Astrocyte (in vitro differentiated cells and primary cell): ENCODE data around the gene EXOC3L2. TPM values are rescaled to one million over a fixed set of nuclear protein-coding genes. Genes with fewer than 3 reads are reported as not detected.

Experiments
- DNase-seq: peaks from one replicate; pipeline ENCODE4 v3.0.0-alpha.2; 2010; ENCODE audit warnings: low read depth
- FAIRE-seq: peaks from 2 replicates; lab custom pipeline; 2011; peaks lifted over from hg19 to GRCh38; lab: Jason Lieb, UNC
- H2AFZ ChIP-seq: 2 replicates; pipeline ENCODE4 v1.6.0; 2012; ENCODE audit warnings: low read depth, low read length, inconsistent platforms
- H3K27ac ChIP-seq: 2 replicates; pipeline ENCODE4 v1.5.1; 2011; ENCODE audit warnings: low read depth, low read length, inconsistent platforms
- H3K27me3 ChIP-seq: 2 replicates; pipeline ENCODE4 v1.6.0; 2011; ENCODE audit warnings: low read length, inconsistent platforms; ENCODE audit not compliant: insufficient read depth
- H3K36me3 ChIP-seq: 2 replicates; pipeline ENCODE4 v1.5.1; 2011; ENCODE audit warnings: low read length, inconsistent platforms; ENCODE audit not compliant: insufficient read depth
- H3K4me1 ChIP-seq: 2 replicates; pipeline ENCODE4 v1.5.1; 2011; ENCODE audit warnings: low read length, inconsistent platforms; ENCODE audit not compliant: insufficient read depth
- H3K4me2 ChIP-seq: 2 replicates; pipeline ENCODE4 v1.6.0; 2012; ENCODE audit warnings: low read length, inconsistent platforms
- H3K4me3 ChIP-seq: 2 replicates; pipeline ENCODE4 v1.5.1; 2011; ENCODE audit warnings: low read depth, mild to moderate bottlenecking, low read length, inconsistent platforms; ENCODE audit not compliant: insufficient read depth
- H3K79me2 ChIP-seq: 2 replicates; pipeline ENCODE4 v1.6.0; 2012; ENCODE audit warnings: mild to moderate bottlenecking, low read length, inconsistent platforms; ENCODE audit not compliant: insufficient read depth
- H3K9ac ChIP-seq: 2 replicates; pipeline ENCODE4 v1.6.0; 2012; ENCODE audit warnings: mild to moderate bottlenecking, low read length, inconsistent platforms
- H3K9me3 ChIP-seq: 2 replicates; pipeline ENCODE4 v1.5.1; 2012; ENCODE audit warnings: low read depth, mild to moderate bottlenecking, low read length, inconsistent platforms; ENCODE audit not compliant: insufficient read depth
- H4K20me1 ChIP-seq: 2 replicates; pipeline ENCODE4 v1.6.0; 2012; ENCODE audit warnings: low read length, inconsistent platforms; ENCODE audit not compliant: insufficient read depth
- H3K27ac Mint-ChIP-seq: one replicate; pipeline ENCODE4 v1.8.0; 2021; ENCODE audit warnings: mild to moderate bottlenecking, mixed read lengths; ENCODE audit not compliant: unreplicated experiment
- H3K27me3 Mint-ChIP-seq: one replicate; pipeline ENCODE4 v1.8.0; 2021; ENCODE audit warnings: low read depth, mixed read lengths; ENCODE audit not compliant: unreplicated experiment
- H3K36me3 Mint-ChIP-seq: one replicate; pipeline ENCODE4 v1.8.0; 2021; ENCODE audit warnings: low read depth, mixed read lengths; ENCODE audit not compliant: unreplicated experiment
- H3K4me1 Mint-ChIP-seq: one replicate; pipeline ENCODE4 v1.8.0; 2021; ENCODE audit warnings: low read depth, mixed read lengths; ENCODE audit not compliant: unreplicated experiment
- H3K4me3 Mint-ChIP-seq: one replicate; pipeline ENCODE4 v1.8.0; 2021; ENCODE audit warnings: mild to moderate bottlenecking, moderate library complexity, mixed read lengths; ENCODE audit not compliant: unreplicated experiment
- H3K9me3 Mint-ChIP-seq: one replicate; pipeline ENCODE4 v1.8.0; 2021; ENCODE audit warnings: mild to moderate bottlenecking, mixed read lengths; ENCODE audit not compliant: unreplicated experiment
- EZH2 ChIP-seq: IDR thresholded peaks from 2 replicates; pipeline ENCODE4 v1.6.1; 2012; ENCODE audit warnings: mild to moderate bottlenecking, low read length, inconsistent platforms; ENCODE audit not compliant: insufficient read depth
- total RNA-seq: library from RNA; stranded (reverse); gene quantifications from 2 replicates; pipeline ENCODE4 v1.2.1, GENCODE V29; 2021
- TF ChIP-seq, protein P1 (sequence below): IDR thresholded peaks from 2 replicates; pipeline ENCODE4 v1.5.1; 2011; ENCODE audit warnings: low read depth, mild to moderate bottlenecking, inconsistent platforms, low read length, moderate library complexity; ENCODE audit not compliant: insufficient read depth

The EXOC3L2 gene
- total RNA-seq, 1 donor from 2014 or later, result 0.61 TPM

DNA sequence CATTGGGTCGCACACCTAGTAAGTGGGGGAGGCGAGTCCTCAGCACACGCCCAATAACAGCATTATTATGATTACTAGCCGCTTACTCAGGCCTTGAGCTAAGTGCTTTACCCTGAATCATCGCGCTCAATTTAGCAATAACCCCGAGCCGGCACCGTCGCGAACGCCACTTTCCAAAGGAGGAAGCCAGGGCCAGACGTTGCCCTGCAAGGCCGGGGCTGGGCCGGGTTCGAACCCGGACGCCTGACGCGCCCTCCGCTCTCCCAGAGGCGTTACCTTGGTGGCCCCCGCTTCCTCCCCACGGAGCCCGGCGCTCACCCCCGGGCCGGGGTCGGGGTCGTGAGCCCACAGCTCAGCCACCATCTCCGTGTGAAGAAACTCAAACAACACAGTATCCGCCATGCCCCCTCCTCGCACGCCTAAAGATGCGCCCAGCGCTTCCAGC lies 67.4 kb downstream of the EXOC3L2 start, which contains the start of gene TRAPPC6A:
Gene TRAPPC6A (minus strand): TSS at position 421 of the 445 bp plus-strand sequence. CDS start 19 bp downstream, at position 402.
- Histone ChIP-seq H3K4me3 (peak within 1 kb of the TSS; percentile 84), H3K27me3 (no peaks in the 10 kb centered on the region), H3K4me1 (peaks cover 14% of the 10 kb centered on the region), H3K9ac (peak within 1 kb of the TSS; percentile 92), H3K9me3 (no peaks in the 10 kb centered on the region), H3K27ac (peak within 1 kb of the TSS; percentile 97), H4K20me1 (peaks cover 20% of the 10 kb centered on the region), H3K36me3 (no peaks in the 10 kb centered on the region), H3K4me2 (peak within 1 kb of the TSS; percentile 99), H3K79me2 (peaks cover 19% of the 10 kb centered on the region), H2AFZ (peak within 1 kb of the TSS; percentile 96)
- peaks cover 5% of the 10 kb centered on the region for H3K36me3 Mint-ChIP-seq
- no peaks in the 10 kb centered on the region for H3K9me3 Mint-ChIP-seq
- FAIRE-seq (no peak), DNase-seq (peak; percentile 62)
- peaks cover 2% of the 10 kb centered on the region for H3K27me3 Mint-ChIP-seq
- H3K27ac Mint-ChIP-seq, result peak within 1 kb of the TSS; percentile 99
- TF ChIP-seq, protein P1, sequence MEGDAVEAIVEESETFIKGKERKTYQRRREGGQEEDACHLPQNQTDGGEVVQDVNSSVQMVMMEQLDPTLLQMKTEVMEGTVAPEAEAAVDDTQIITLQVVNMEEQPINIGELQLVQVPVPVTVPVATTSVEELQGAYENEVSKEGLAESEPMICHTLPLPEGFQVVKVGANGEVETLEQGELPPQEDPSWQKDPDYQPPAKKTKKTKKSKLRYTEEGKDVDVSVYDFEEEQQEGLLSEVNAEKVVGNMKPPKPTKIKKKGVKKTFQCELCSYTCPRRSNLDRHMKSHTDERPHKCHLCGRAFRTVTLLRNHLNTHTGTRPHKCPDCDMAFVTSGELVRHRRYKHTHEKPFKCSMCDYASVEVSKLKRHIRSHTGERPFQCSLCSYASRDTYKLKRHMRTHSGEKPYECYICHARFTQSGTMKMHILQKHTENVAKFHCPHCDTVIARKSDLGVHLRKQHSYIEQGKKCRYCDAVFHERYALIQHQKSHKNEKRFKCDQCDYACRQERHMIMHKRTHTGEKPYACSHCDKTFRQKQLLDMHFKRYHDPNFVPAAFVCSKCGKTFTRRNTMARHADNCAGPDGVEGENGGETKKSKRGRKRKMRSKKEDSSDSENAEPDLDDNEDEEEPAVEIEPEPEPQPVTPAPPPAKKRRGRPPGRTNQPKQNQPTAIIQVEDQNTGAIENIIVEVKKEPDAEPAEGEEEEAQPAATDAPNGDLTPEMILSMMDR, result no peak
- no peak for TF ChIP-seq EZH2
- H3K4me1 Mint-ChIP-seq, result peaks cover 15% of the 10 kb centered on the region
- H3K4me3 Mint-ChIP-seq, result peak within 1 kb of the TSS; percentile 95

- H3K79me2 ChIP-seq, result peaks cover 10% of the 10 kb centered on the region
- peaks cover 14% of the 10 kb centered on the region for H3K4me1 ChIP-seq
- H3K36me3 ChIP-seq, result no peaks in the 10 kb centered on the region
- no peaks in the 10 kb centered on the region for H3K27me3 ChIP-seq
- H3K27ac ChIP-seq, result no peak overlapping the region
- no peak overlapping the region for H3K4me2 ChIP-seq
- TF ChIP-seq EZH2, result no peak
- TF ChIP-seq, protein P1, result no peak
- H3K9ac ChIP-seq, result no peak overlapping the region
- H2AFZ ChIP-seq, result no peak overlapping the region
- Mint-ChIP-seq H3K4me3 (peak overlapping the region; percentile 72), H3K27me3 (no peaks in the 10 kb centered on the region), H3K36me3 (peaks cover 2% of the 10 kb centered on the region), H3K4me1 (peaks cover 19% of the 10 kb centered on the region), H3K27ac (peak overlapping the region; percentile 72), H3K9me3 (no peaks in the 10 kb centered on the region)
- FAIRE-seq (no peak), DNase-seq (no peak)
- H3K4me3 ChIP-seq, result no peak overlapping the region
- peaks cover 8% of the 10 kb centered on the region for H4K20me1 ChIP-seq
- no peaks in the 10 kb centered on the region for H3K9me3 ChIP-seq
These were observed 69.5 kb downstream of the EXOC3L2 start for GRCh38 chr19:45175515-45176345.
